Trophoblast cell (in vitro differentiated cells and primary cell): ENCODE results near the gene MCF2L2.

Experiments
- DNase-seq, 2 donors: peaks; one replicate each; pipeline ENCODE4 v3.0.0-alpha.2; 2016
- H2AFZ ChIP-seq: 2 replicates; pipeline ENCODE4 v1.6.1; 2013; ENCODE audit warnings: low read length, moderate library complexity, mild to moderate bottlenecking; ENCODE audit not compliant: insufficient read depth, poor library complexity
- H2AK5ac ChIP-seq: 2 replicates; pipeline ENCODE4 v1.6.1; 2013; ENCODE audit warnings: mild to moderate bottlenecking, low read length
- H2BK120ac ChIP-seq: 2 replicates; pipeline ENCODE4 v1.6.1; 2013; ENCODE audit warnings: low read length, mild to moderate bottlenecking, moderate library complexity; ENCODE audit not compliant: insufficient read depth, poor library complexity
- H2BK12ac ChIP-seq: 2 replicates; pipeline ENCODE4 v1.6.1; 2013; ENCODE audit warnings: mild to moderate bottlenecking, low read length, moderate library complexity
- H2BK5ac ChIP-seq: 2 replicates; pipeline ENCODE4 v1.6.1; 2013; ENCODE audit warnings: low read length, low read depth, moderate library complexity, mild to moderate bottlenecking; ENCODE audit not compliant: poor library complexity
- H3K14ac ChIP-seq: 2 replicates; pipeline ENCODE4 v1.6.1; 2013; ENCODE audit warnings: mild to moderate bottlenecking, low read length
- H3K18ac ChIP-seq: 2 replicates; pipeline ENCODE4 v1.6.1; 2013; ENCODE audit warnings: mild to moderate bottlenecking, low read length
- H3K23ac ChIP-seq: 2 replicates; pipeline ENCODE4 v1.6.1; 2013; ENCODE audit warnings: low read length
- H3K27ac ChIP-seq: 2 replicates; pipeline ENCODE4 v1.5.1; 2013; ENCODE audit warnings: low read depth, mild to moderate bottlenecking, inconsistent platforms, low read length, moderate library complexity
- H3K27me3 ChIP-seq: 2 replicates; pipeline ENCODE4 v1.6.1; 2013; ENCODE audit warnings: inconsistent platforms, mild to moderate bottlenecking, low read length, moderate library complexity; ENCODE audit not compliant: insufficient read depth
- H3K36me3 ChIP-seq, 2 experiments: 1 replicate in 1 of 2; 2 replicates in 1 of 2; pipeline ENCODE4 v1.6.1; 2013; ENCODE audit warnings: low read length in 2 of 2, mild to moderate bottlenecking in 2 of 2, moderate library complexity in 1 of 2; ENCODE audit not compliant: insufficient read depth in 2 of 2, control insufficient read depth in 1 of 2
- H3K4ac ChIP-seq: 2 replicates; pipeline ENCODE4 v1.6.1; 2013; ENCODE audit warnings: low read depth, mild to moderate bottlenecking, low read length, moderate library complexity
- H3K4me1 ChIP-seq, 2 experiments: 1 replicate in 1 of 2; 2 replicates in 1 of 2; pipeline ENCODE4 v1.6.1; 2013; ENCODE audit warnings: low read length in 2 of 2, mild to moderate bottlenecking in 2 of 2, moderate library complexity in 1 of 2; ENCODE audit not compliant: insufficient read depth in 2 of 2, control insufficient read depth in 1 of 2
- H3K4me2 ChIP-seq: 2 replicates; pipeline ENCODE4 v1.6.1; 2013; ENCODE audit warnings: inconsistent platforms, mild to moderate bottlenecking, low read length, moderate library complexity
- H3K4me3 ChIP-seq: 2 replicates; pipeline ENCODE4 v1.5.1; 2013; ENCODE audit warnings: mild to moderate bottlenecking, low read depth, low read length, inconsistent platforms
- H3K79me1 ChIP-seq: one replicate; pipeline ENCODE4 v1.6.1; 2013; ENCODE audit warnings: low read length
- H3K79me2 ChIP-seq: 2 replicates; pipeline ENCODE4 v1.6.1; 2013; ENCODE audit warnings: low read length, mild to moderate bottlenecking; ENCODE audit not compliant: control insufficient read depth, insufficient read depth, poor library complexity
- H3K9ac ChIP-seq: 2 replicates; pipeline ENCODE4 v1.6.1; 2013; ENCODE audit warnings: mild to moderate bottlenecking, low read length
- H3K9me3 ChIP-seq: 2 replicates; pipeline ENCODE4 v1.6.1; 2013; ENCODE audit warnings: low read depth, mild to moderate bottlenecking, control low read depth, inconsistent platforms, low read length; ENCODE audit not compliant: insufficient read depth
- H4K12ac ChIP-seq: 2 replicates; pipeline ENCODE4 v1.6.1; 2013; ENCODE audit warnings: low read depth, mild to moderate bottlenecking, low read length, moderate library complexity
- H4K8ac ChIP-seq: 2 replicates; pipeline ENCODE4 v1.6.1; 2013; ENCODE audit warnings: low read depth, mild to moderate bottlenecking, low read length, moderate library complexity
- H4K91ac ChIP-seq: one replicate; pipeline ENCODE4 v1.6.1; 2013; ENCODE audit warnings: low read depth, mild to moderate bottlenecking, low read length, moderate library complexity
- WGBS: extraction: QIAGEN DNeasy Blood & Tissue Kit; methylation state at CpG from one replicate; pipeline ENCODE4 v1.1.7; 2013; ENCODE audit warnings: missing lambda C conversion rate; ENCODE audit not compliant: insufficient read length, insufficient coverage; ENCODE audit errors: extremely low coverage; 5-methylcytosine and 5-hydroxymethylcytosine counted together

MCF2L2 gene

DNA sequence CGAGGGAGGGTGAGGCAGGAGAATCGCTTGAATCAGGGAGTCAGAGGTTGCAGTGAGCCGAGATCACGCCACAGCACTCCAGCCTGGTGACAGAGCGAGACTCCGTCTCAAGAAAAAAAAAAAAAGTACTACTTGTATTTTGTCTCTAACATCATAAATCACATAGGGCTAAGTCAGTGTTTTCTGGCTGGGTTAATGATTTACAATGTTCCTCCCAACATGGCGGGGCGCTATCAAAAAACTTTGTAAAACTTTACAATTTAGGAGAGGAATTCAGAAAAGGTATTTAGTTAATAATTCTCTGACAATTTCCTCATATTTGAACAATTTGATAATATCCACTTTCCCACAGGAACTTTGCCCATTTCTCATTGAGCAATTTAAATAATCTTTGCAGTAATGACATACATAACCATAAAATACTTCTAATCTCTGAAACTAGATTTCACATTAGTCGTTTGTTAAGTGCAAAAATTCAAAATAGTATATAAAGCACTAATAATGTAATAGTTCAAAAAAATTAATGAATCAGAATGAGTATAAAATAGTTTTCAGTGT lies 202.0 kb downstream of the MCF2L2 start:
- Histone ChIP-seq H3K23ac (no peak overlapping the region), H3K14ac (no peak overlapping the region), H3K36me3 (no peaks in the 10 kb centered on the region), H2BK5ac (no peak overlapping the region), H3K79me1 (no peaks in the 10 kb centered on the region), H4K8ac (no peak overlapping the region), H4K91ac (no peak overlapping the region), H3K79me2 (no peaks in the 10 kb centered on the region), H3K9ac (no peak overlapping the region), H3K4ac (no peak overlapping the region), H3K27me3 (no peaks in the 10 kb centered on the region), H2BK12ac (no peak overlapping the region), H3K9me3 (no peaks in the 10 kb centered on the region), H3K18ac (no peak overlapping the region), H2AFZ (no peak overlapping the region), H2BK120ac (no peak overlapping the region), H3K27ac (no peak overlapping the region), H3K4me1 (no peaks in the 10 kb centered on the region), H2AK5ac (no peak overlapping the region), H3K4me2 (no peak overlapping the region), H3K4me3 (no peak overlapping the region), H4K12ac (no peak overlapping the region)
- DNase-seq: no peak
- WGBS: no CpG with 5 or more reads among the region's 9 CpGs

DNA sequence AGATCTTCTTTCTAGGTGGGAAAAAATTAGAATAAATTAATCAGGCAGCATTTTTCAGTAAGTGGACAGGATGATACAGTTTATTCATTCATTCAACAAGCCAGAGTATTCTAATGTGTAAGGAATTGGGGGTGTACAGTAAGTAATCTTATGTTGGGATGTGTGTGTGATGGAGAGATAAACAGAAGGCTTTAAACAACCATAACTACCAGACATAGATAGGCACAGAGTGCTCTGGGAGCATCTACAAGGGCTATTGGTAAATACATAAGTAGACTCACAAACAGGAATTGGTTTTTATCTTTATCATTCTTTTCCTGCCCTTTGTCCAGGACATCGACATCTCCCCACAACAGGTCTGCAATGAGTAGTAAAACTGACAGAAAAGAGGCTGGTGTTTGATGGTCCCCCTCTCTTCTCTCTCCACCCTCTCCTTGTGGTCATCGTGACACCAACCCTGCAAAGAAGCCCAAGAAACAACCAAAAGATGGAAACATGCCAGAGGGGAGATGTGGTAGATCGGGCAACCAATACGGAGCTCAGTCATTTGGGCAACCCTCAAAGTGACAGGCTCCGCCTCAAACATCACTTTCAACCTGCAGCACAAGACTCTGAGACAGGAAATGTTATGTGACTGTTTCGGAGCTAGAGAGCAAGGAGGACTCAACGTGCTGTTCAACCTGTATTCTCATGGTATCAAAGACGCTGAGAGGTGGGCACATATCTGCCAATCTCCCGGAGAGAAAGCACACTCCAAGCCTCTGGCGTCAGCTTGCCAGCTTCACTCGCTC lies 204.0 kb downstream of the MCF2L2 start:
- H3K4me2 ChIP-seq: no peak overlapping the region
- no peak overlapping the region for H3K4me3 ChIP-seq
- no peak for DNase-seq
- H3K4me1 ChIP-seq: no peaks in the 10 kb centered on the region
- H4K12ac ChIP-seq: no peak overlapping the region
- H2BK120ac ChIP-seq: no peak overlapping the region
- no peak overlapping the region for H2AFZ ChIP-seq
- H4K91ac ChIP-seq: no peak overlapping the region
- H3K23ac ChIP-seq: no peak overlapping the region
- H3K27me3 ChIP-seq: no peaks in the 10 kb centered on the region
- H3K18ac ChIP-seq: no peak overlapping the region
- H3K79me1 ChIP-seq: no peaks in the 10 kb centered on the region
- H3K14ac ChIP-seq: no peak overlapping the region
- no peaks in the 10 kb centered on the region for H3K79me2 ChIP-seq
- no peak overlapping the region for H3K9ac ChIP-seq
- no peak overlapping the region for H2BK5ac ChIP-seq
- WGBS: no CpG with 5 or more reads among the region's 11 CpGs
- no peak overlapping the region for H4K8ac ChIP-seq
- H2BK12ac ChIP-seq: no peak overlapping the region
- H2AK5ac ChIP-seq: no peak overlapping the region
- no peaks in the 10 kb centered on the region for H3K9me3 ChIP-seq
- no peaks in the 10 kb centered on the region for H3K36me3 ChIP-seq
- H3K27ac ChIP-seq: no peak overlapping the region
- H3K4ac ChIP-seq: no peak overlapping the region

DNA sequence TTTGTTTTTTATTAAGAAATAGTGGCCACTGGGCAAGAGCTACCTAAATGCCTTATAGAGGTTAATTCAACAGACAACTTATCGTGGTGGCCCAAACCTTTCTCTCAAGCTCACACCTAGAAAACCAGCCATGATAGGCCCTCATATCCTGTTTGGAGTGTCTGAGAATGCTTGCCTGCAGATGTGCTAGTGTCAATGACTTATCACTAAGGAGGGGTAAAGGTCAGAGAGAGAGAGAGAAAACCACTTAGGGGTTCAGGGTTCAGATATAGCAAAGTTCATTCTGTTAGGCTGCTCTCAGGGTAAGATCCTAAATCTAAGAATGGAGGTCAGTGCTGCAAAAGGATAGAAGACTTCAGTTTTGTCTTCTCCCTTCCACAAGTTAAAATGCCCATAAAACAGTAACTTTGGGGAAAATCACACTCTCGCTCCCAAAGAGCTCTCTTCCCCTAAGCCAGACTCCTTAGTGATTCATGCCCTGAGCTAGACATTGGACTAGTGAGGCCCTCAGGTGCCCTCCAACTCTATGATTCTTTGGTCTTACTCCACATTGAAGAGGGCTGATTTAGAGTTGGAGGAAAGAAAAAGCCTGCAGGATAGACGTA lies 205.7 kb downstream of the MCF2L2 start:
- H2BK120ac ChIP-seq: no peak overlapping the region
- no peak overlapping the region for H3K18ac ChIP-seq
- no peak overlapping the region for H4K91ac ChIP-seq
- H3K14ac ChIP-seq: no peak overlapping the region
- H3K27me3 ChIP-seq: no peaks in the 10 kb centered on the region
- no peak overlapping the region for H2BK5ac ChIP-seq
- no peaks in the 10 kb centered on the region for H3K79me1 ChIP-seq
- no peak overlapping the region for H4K8ac ChIP-seq
- no peaks in the 10 kb centered on the region for H3K79me2 ChIP-seq
- no peak for DNase-seq
- no peak overlapping the region for H2AFZ ChIP-seq
- no peak overlapping the region for H3K4me2 ChIP-seq
- H3K9ac ChIP-seq: no peak overlapping the region
- no peak overlapping the region for H3K4ac ChIP-seq
- H3K23ac ChIP-seq: no peak overlapping the region
- H3K4me1 ChIP-seq: no peaks in the 10 kb centered on the region
- WGBS: no CpG with 5 or more reads among the region's 3 CpGs
- H3K36me3 ChIP-seq: no peaks in the 10 kb centered on the region
- H3K9me3 ChIP-seq: no peaks in the 10 kb centered on the region
- no peak overlapping the region for H2AK5ac ChIP-seq
- H4K12ac ChIP-seq: no peak overlapping the region
- no peak overlapping the region for H2BK12ac ChIP-seq
- no peak overlapping the region for H3K4me3 ChIP-seq
- H3K27ac ChIP-seq: no peak overlapping the region

DNA sequence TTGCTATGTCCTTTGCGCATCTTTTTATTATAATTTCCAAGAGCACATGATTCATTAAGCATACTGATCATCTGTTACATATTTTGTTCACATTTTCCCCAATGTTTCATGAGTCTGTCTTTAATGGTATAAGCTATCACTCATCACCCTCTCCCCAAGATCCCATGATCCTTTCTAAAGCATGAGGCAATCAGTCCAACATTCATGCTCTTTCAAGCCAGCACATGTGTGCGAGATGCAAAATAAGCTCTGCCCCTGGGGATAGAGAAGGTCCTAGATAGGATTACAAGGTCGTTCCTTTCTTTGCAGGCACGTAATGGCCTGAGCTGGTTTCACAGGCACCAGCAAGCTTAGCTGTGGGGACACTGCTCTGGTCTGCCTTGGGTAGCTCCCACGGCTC lies 207.6 kb downstream of the MCF2L2 start:
- WGBS: no CpG with 5 or more reads among the region's 5 CpGs
- no peaks in the 10 kb centered on the region for H3K79me1 ChIP-seq
- H3K14ac ChIP-seq: no peak overlapping the region
- no peak overlapping the region for H3K27ac ChIP-seq
- no peak overlapping the region for H3K4me2 ChIP-seq
- H2AFZ ChIP-seq: no peak overlapping the region
- H2BK12ac ChIP-seq: no peak overlapping the region
- H3K9me3 ChIP-seq: no peaks in the 10 kb centered on the region
- no peak overlapping the region for H3K18ac ChIP-seq
- H3K79me2 ChIP-seq: no peaks in the 10 kb centered on the region
- H3K9ac ChIP-seq: no peak overlapping the region
- H2AK5ac ChIP-seq: no peak overlapping the region
- H2BK5ac ChIP-seq: no peak overlapping the region
- no peak overlapping the region for H3K23ac ChIP-seq
- peaks cover 0 to 3% of the 10 kb centered on the region in 2 experiments for H3K4me1 ChIP-seq
- no peak overlapping the region for H3K4ac ChIP-seq
- H4K12ac ChIP-seq: no peak overlapping the region
- DNase-seq: no peak
- no peak overlapping the region for H3K4me3 ChIP-seq
- H4K8ac ChIP-seq: no peak overlapping the region
- H4K91ac ChIP-seq: no peak overlapping the region
- H3K27me3 ChIP-seq: no peaks in the 10 kb centered on the region
- H2BK120ac ChIP-seq: no peak overlapping the region
- no peaks in the 10 kb centered on the region for H3K36me3 ChIP-seq
